Activated CD8-positive, alpha-beta memory T cell treated with anti-CD3 and anti-CD28 coated beads, Interleukin-2, amount 50 U/mL, for 48 hours (primary cell): Measurements from ENCODE around the gene GNB5.
"Not testable (repeated sequence)": the region's sequence is repeated elsewhere in the genome, so short reads cannot be mapped to it uniquely, and the experiment has no call there.

Experiments used
- DNase-seq: peaks from one replicate; pipeline ENCODE4 v3.0.0-alpha.2; 2020

Gene GNB5

GRCh38 chr15:52111517-52112202, 79.5 kb downstream of the GNB5 start:
- DNase-seq = no peak

GRCh38 chr15:52109559-52110451, 81.4 kb downstream of the GNB5 start:
- no peak for DNase-seq

- no peak for DNase-seq
Measured at GRCh38 chr15:52107238-52107637, 84.0 kb downstream of the GNB5 start.

- no peak for DNase-seq
Measured at GRCh38 chr15:52106641-52107040, 84.6 kb downstream of the GNB5 start.

- no peak for DNase-seq
Measured at GRCh38 chr15:52105846-52106245, 85.3 kb downstream of the GNB5 start.

GRCh38 chr15:52104532-52105004, 86.6 kb downstream of the GNB5 start:
- DNase-seq = no peak

- no peak for DNase-seq
Measured at GRCh38 chr15:52103217-52104207, 87.7 kb downstream of the GNB5 start.

- no peak for DNase-seq
Measured at GRCh38 chr15:52102463-52102862, 88.7 kb downstream of the GNB5 start.

- DNase-seq = no peak
Measured at GRCh38 chr15:52101542-52102323, 89.5 kb downstream of the GNB5 start.

GRCh38 chr15:52100807-52101442, 90.3 kb downstream of the GNB5 start:
- DNase-seq = no peak

GRCh38 chr15:52099651-52100272, 91.4 kb downstream of the GNB5 start:
- DNase-seq = no peak

GRCh38 chr15:52098323-52098722, 92.9 kb downstream of the GNB5 start:
- DNase-seq = no peak

- DNase-seq = no peak
Measured at GRCh38 chr15:52097180-52097579, 94.0 kb downstream of the GNB5 start.

GRCh38 chr15:52096536-52096935, 94.7 kb downstream of the GNB5 start:
- not testable (repeated sequence) for DNase-seq

GRCh38 chr15:52095597-52096262, 95.5 kb downstream of the GNB5 start:
- no peak for DNase-seq

GRCh38 chr15:52094811-52095584, 96.2 kb downstream of the GNB5 start:
- no peak for DNase-seq

GRCh38 chr15:52093539-52094510, 97.4 kb downstream of the GNB5 start:
- no peak for DNase-seq

- DNase-seq = no peak
Measured at GRCh38 chr15:52093167-52093538, 98.0 kb downstream of the GNB5 start.
